Thoracic aorta (tissue), 2 donors: ENCODE results near the gene CARD19. TPM values are rescaled to one million over a fixed set of nuclear protein-coding genes. Genes with fewer than 3 reads are reported as not detected.

Experiments used
- ATAC-seq: fragments of 150-250 bp; one replicate; pipeline ENCODE4 v1.8.0; 2017; ENCODE audit warnings: low read depth; ENCODE audit not compliant: insufficient number of reproducible peaks, low FRiP score
- DNase-seq: peaks from one replicate; pipeline ENCODE4 v3.0.0-alpha.2; 2020; ENCODE audit warnings: low spot score
- H3K27ac ChIP-seq, 2 donors: fragments of 200-600 bp; sonication (generic); 1 replicate in 1 of 2; 2 replicates in 1 of 2; pipeline ENCODE4 v1.5.1; 2016; ENCODE audit warnings: mild to moderate bottlenecking in 2 of 2, moderate library complexity in 2 of 2
- H3K27me3 ChIP-seq: fragments of 200-600 bp; sonication (generic); replicated peaks from 2 replicates; pipeline ENCODE4 v1.6.0; 2016; ENCODE audit warnings: mild to moderate bottlenecking; ENCODE audit not compliant: insufficient read depth
- H3K36me3 ChIP-seq: fragments of 200-600 bp; sonication (generic); one replicate; pipeline ENCODE4 v1.5.1; 2016
- H3K4me1 ChIP-seq, 2 donors: fragments of 200-600 bp; sonication (generic); 1 replicate in 1 of 2; 2 replicates in 1 of 2; pipeline versions ENCODE4 v1.5.1 to v1.6.0; 2016; ENCODE audit warnings: low read depth in 2 of 2, mild to moderate bottlenecking in 1 of 2; ENCODE audit not compliant: control insufficient read depth in 1 of 2
- H3K4me3 ChIP-seq: fragments of 200-600 bp; sonication (generic); 2 replicates; pipeline ENCODE4 v1.5.1; 2016; ENCODE audit warnings: mild to moderate bottlenecking
- H3K9me3 ChIP-seq: fragments of 200-600 bp; sonication (generic); 2 replicates; pipeline ENCODE4 v1.5.1; 2016
- CTCF ChIP-seq: fragments of 200-600 bp; sonication (generic); IDR thresholded peaks from one replicate; pipeline ENCODE4 v1.5.1; 2019; ENCODE audit warnings: antibody characterized with exemption
- total RNA-seq, 2 donors: library from RNA; depleted of rRNA; stranded (reverse); fragments of >200 nt; gene quantifications; one replicate each; pipeline versions ENCODE4 v1.1.0 to v1.2.3, GENCODE V29; 2016

The CARD19 gene
- total RNA-seq, 2 donors from 2014 or later = 46.3 to 103 TPM

GRCh38 chr9:93060746-93061259 lies 35.2 kb upstream of the CARD19 start:
- H3K36me3 ChIP-seq = no peaks in the 10 kb centered on the region
- no peak for TF ChIP-seq CTCF
- no peak overlapping the region for H3K4me3 ChIP-seq
- H3K27ac ChIP-seq = peak overlapping the region; percentile 1 to 8
- no peaks in the 10 kb centered on the region for H3K27me3 ChIP-seq
- H3K4me1 ChIP-seq = peaks cover 32 to 55% of the 10 kb centered on the region in 2 donors
- DNase-seq (no peak), ATAC-seq (no peak)
- no peaks in the 10 kb centered on the region for H3K9me3 ChIP-seq

DNA sequence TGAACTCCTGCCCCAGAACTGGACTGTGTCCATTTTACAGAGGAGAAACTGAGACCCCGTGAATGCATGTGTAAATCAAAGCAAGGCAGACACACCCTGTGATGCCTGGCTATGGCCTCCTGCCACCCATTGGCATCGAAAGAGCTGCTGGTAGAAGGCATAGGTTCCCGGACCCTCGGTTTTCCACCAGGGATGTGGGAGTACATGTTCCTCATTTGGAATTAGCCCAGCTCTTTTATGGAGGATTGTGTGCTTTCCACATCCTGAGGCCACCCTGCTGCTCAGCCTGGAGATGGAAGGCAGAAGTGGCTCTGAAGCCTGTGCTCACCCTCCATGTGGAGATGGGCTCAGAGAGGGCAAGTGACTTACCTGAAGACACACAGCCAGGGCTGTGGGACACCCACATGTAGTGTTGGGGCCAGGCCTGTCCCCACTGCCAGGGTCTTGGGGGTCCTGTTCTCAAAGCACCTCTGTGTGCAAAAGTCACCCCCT lies 34.7 kb upstream of the CARD19 start:
- no peak overlapping the region for H3K4me3 ChIP-seq
- DNase-seq (no peak), ATAC-seq (no peak)
- H3K4me1 ChIP-seq = peaks cover 32 to 58% of the 10 kb centered on the region in 2 donors
- H3K9me3 ChIP-seq = no peaks in the 10 kb centered on the region
- no peak for TF ChIP-seq CTCF
- peak overlapping the region; percentile 1 to 8 for H3K27ac ChIP-seq
- H3K27me3 ChIP-seq = no peaks in the 10 kb centered on the region
- H3K36me3 ChIP-seq = no peaks in the 10 kb centered on the region

- H3K36me3 ChIP-seq = no peaks in the 10 kb centered on the region
- no peak for ATAC-seq
- TF ChIP-seq CTCF = no peak
Measured at GRCh38 chr9:93061791-93062763, 33.9 kb upstream of the CARD19 start.

DNA sequence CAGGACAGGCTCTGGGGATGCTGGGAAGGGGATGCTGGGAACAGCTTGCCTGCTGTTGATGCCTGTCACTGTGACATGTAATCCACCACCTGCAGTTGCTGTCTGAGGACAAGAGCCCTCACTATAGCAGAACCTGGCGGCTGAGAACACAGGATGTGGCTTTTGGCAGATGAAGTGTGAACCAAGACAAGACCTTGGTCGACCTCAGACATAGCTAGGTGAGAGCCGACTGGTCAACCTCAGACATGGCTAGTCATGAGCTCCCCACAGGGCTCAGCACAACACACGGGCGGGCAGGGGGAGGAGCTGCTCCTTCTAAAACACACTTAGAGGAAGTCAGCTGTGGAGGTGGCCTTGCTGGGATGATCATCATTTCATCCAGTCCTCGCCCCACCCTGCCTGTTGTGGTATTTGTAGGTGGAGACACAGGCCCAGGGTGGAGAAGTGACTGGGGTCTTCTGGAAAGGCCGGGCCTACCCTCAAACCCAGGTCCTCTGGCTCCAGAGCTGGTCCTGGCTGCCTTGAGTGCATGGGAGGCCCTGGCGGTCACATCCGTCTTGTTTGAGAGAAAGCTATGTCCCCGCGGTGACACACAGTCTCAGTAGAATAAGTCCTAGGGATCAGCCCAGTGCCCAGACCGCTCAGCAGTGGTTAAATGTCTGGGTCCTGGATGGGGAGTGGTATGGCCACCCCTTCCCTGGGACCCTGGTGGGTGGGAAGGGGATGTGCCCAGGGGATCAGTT lies 31.5 kb upstream of the CARD19 start:
- H3K9me3 ChIP-seq = no peaks in the 10 kb centered on the region
- no peak for ATAC-seq
- H3K27me3 ChIP-seq = no peaks in the 10 kb centered on the region
- H3K27ac ChIP-seq = peak overlapping the region; percentile 45 to 54
- no peak for DNase-seq
- H3K4me1 ChIP-seq = peaks cover 26 to 47% of the 10 kb centered on the region in 2 donors
- no peak for TF ChIP-seq CTCF
- H3K4me3 ChIP-seq = no peak overlapping the region
- no peaks in the 10 kb centered on the region for H3K36me3 ChIP-seq

More at GRCh38 chr9:93061791-93062763, 33.9 kb upstream of the CARD19 start:
- Histone ChIP-seq H3K9me3 (no peaks in the 10 kb centered on the region), H3K27ac (no peak overlapping the region), H3K27me3 (no peaks in the 10 kb centered on the region), H3K4me3 (no peak overlapping the region), H3K4me1 (peaks cover 32 to 58% of the 10 kb centered on the region in 2 donors)
- DNase-seq = no peak
